ENCODE measurements around the gene TRAF1.

DNA sequence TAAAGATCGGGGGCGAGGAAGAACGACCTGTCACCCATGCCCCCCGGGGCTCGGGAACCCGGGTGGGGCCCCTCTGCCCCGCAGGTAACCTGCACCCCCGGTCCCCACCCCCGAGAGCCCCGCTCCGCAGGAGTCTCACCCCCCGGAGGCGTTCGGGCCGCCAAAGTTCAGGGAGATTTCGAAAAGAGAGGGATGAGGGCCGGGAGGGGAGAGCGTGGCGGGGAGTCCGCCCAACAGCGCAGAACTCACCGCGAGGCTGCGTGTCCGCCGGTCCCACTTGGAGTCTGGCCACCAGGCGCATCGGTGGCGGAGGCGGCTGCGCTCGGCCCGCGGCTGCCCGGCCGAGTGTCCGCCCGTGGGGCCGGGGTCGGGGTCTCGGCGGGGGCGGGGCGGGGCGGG lies 49.8 kb downstream of the TRAF1 start, which contains the start of gene PHF19:
- peak; percentile 53; the same call in 1 of the 2 replicates for TF ChIP-seq POLR2A (IDR thresholded peaks at IDR 0.05; ENCODE audit: low read depth, low read length)
- TF ChIP-seq POLR2AphosphoS5 (IDR thresholded peaks at IDR 0.05; ENCODE audit: low read depth, low read length), result no peak; the same call in 1 of the 2 replicates
- TF ChIP-seq TAF1 (IDR thresholded peaks at IDR 0.05; ENCODE audit: borderline replicate concordance, low read depth, low read length), result 0 out of 2 replicates have a peak, but pooled peaks have one; percentile 10
